ENCODE data around the gene THSD4. TPM values are rescaled to one million over a fixed set of nuclear protein-coding genes. Genes with fewer than 3 reads are reported as not detected.
A peak's percentile ranks its signal among the peaks of the same experiment; 100 is the strongest.

Gene THSD4
- total and polyA plus RNA-seq, 2 of the 4 experiments (the other 2 are of a cell fraction), result 25.5 to 31.1 TPM

DNA sequence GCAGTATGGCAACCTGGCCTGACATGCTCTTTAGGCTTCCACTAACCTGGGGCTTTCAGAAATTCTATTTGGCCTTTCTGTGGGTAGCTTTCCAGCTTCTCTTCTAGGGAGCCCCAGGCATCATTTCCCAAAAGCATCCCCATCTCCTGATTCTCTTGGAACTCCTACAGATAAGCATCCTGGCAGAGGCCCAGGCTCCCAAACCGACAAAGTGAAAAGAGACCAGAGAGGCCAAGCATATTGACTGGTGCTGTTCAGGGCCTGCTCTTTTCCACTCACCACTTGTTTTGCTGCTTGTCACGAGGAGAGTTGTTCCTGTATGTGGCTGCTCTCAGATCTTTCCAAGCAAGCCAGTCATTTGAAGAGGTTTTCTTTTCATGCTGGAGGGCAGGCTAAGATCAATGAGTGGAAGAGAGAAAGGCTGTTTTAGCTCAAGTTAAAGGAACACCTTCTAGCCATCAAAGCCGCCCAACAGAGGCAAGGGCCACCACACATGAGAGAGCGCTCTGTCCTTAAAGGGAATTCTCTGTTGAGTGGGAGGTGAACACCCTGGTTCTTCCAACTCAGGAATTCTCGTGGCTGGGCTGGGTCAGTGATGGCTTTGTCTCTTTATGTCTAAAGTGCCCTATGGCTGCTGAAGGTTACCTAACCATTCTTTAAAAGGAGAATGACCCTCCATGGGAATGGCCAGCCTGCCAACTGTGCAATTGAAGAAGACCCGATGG, 664.0 kb downstream of the THSD4 start:
- no peak overlapping the region for H4K5ac ChIP-seq (ENCODE audit: low read depth, low read length)
- no peak overlapping the region for H2AK9ac ChIP-seq (replicated peaks; ENCODE audit: low read depth, low read length, poor library complexity)
- no peak overlapping the region for H3K9ac ChIP-seq (ENCODE audit: low read depth, low read length)
- POLR2A ChIA-PET (ENCODE audit: unreplicated experiment), result no interaction called here
- H3K9me3 ChIP-seq (ENCODE audit: control insufficient read depth, insufficient read depth, low read length), result no peaks in the 10 kb centered on the region
- no peak for TF ChIP-seq ELK1 (IDR thresholded peaks at IDR 0.05; ENCODE audit: borderline replicate concordance, low read depth, low read length)
- no peak for TF ChIP-seq FOS (IDR thresholded peaks at IDR 0.05; ENCODE audit: low read depth, low read length)
- no peak for TF ChIP-seq MAZ (IDR thresholded peaks at IDR 0.05; ENCODE audit: borderline replicate concordance, low read depth, low read length)
- TF ChIP-seq SMC3 (IDR thresholded peaks at IDR 0.05; ENCODE audit: low read depth, low read length), result no peak
- TF ChIP-seq CTCF (conservative IDR thresholded peaks at IDR 0.05; ENCODE audit: low read depth, low read length), result no peak
- no peak for TF ChIP-seq RFX5 (IDR thresholded peaks at IDR 0.05; ENCODE audit: low read depth, low read length)
- no peak for TF ChIP-seq NFE2L2 (IDR thresholded peaks at IDR 0.05; ENCODE audit: low read depth, low read length)
- TF ChIP-seq CHD1 (IDR thresholded peaks at IDR 0.05; ENCODE audit: low read depth, low read length), result no peak
- TF ChIP-seq POLR2A (IDR thresholded peaks at IDR 0.05; ENCODE audit: low read depth, low read length), result no peak
- TF ChIP-seq MXI1 (IDR thresholded peaks at IDR 0.05; ENCODE audit: borderline replicate concordance, low read depth, low read length), result no peak
- no peak for TF ChIP-seq BHLHE40 (IDR thresholded peaks at IDR 0.05; ENCODE audit: low read depth, low read length)
- TF ChIP-seq MAFK (IDR thresholded peaks at IDR 0.05; ENCODE audit: low read depth, low read length), result no peak
- TF ChIP-seq CEBPB (IDR thresholded peaks at IDR 0.05; ENCODE audit: low read depth, low read length), result no peak
- TF ChIP-seq RAD21 (IDR thresholded peaks at IDR 0.05; ENCODE audit: low read length), result no peak
- no peaks in the 10 kb centered on the region for H3K79me1 ChIP-seq (ENCODE audit: low read depth in 1 of 2, low read length in 2 of 2)
- WGBS, 2 experiments (ENCODE audit: extremely low coverage in 2 of 2, insufficient read length in 1 of 2), result no CpG with 5 or more reads among the region's 6 CpGs
- H3K36me3 ChIP-seq (ENCODE audit: control insufficient read depth, insufficient read depth, low read length), result peaks cover 13% of the 10 kb centered on the region
- no peak overlapping the region for H3K4me2 ChIP-seq (ENCODE audit: low read depth, low read length)
- no peaks in the 10 kb centered on the region for H4K20me1 ChIP-seq (ENCODE audit: insufficient read depth, low read length)
- H3K4me3 ChIP-seq (ENCODE audit: insufficient read depth, low read depth, low read length), result no peak overlapping the region
- H3K18ac ChIP-seq (ENCODE audit: low read depth, low read length), result no peak overlapping the region
- in situ Hi-C loops (cut with MboI; ENCODE audit: low sequenced_read_pairs), result no loop called here
- ATAC-seq (ENCODE audit: low read depth) (no peak), DNase-seq (no peak)
- peaks cover 12% of the 10 kb centered on the region for H3K9me1 ChIP-seq (ENCODE audit: insufficient read depth, low read length)
- no peaks in the 10 kb centered on the region for H3K27me3 ChIP-seq (ENCODE audit: control insufficient read depth, insufficient read depth, low read length)
- H4K8ac ChIP-seq (ENCODE audit: low read depth in 2 of 2, low read length in 2 of 2), result no peak overlapping the region
- H2BK20ac ChIP-seq (ENCODE audit: low read depth, low read length), result 0 out of 2 replicates have a peak overlapping the region, but pooled peaks have one; percentile 6
- H3K56ac ChIP-seq (ENCODE audit: extremely low read depth, insufficient read depth, low read length), result no peak overlapping the region
- CTCF ChIA-PET, result interaction anchor here (1.2 kb wide), 1 partner anchor 27 kb away, joined by 5 read pairs; no protein-coding TSS in a partner anchor
- intact Hi-C loops (cut with micrococcal nuclease), result no loop called here
- no peak overlapping the region for H2BK5ac ChIP-seq (ENCODE audit: low read depth, low read length, poor library complexity, severe bottlenecking)
- dilution Hi-C loops (cut with HindIII; ENCODE audit: low sequenced_read_pairs, unreplicated experiment), result no loop called here
- BruUV-seq (replicated peaks), result no TSS peak
- H3K23ac ChIP-seq (ENCODE audit: low read depth, low read length), result no peak overlapping the region
- H3K4ac ChIP-seq (ENCODE audit: low read depth, low read length), result no peak overlapping the region
- H3K14ac ChIP-seq (replicated peaks; ENCODE audit: low read depth, low read length), result no peak overlapping the region
- H3K27ac ChIP-seq (ENCODE audit: insufficient read depth, low read length), result no peak overlapping the region
- H4K91ac ChIP-seq (ENCODE audit: insufficient read depth, low read depth, low read length), result no peak overlapping the region
- H3K4me1 ChIP-seq (ENCODE audit: control insufficient read depth, insufficient read depth, low read length), result peaks cover 18% of the 10 kb centered on the region
- no peak overlapping the region for H2BK15ac ChIP-seq (ENCODE audit: low read depth, low read length)
- no peak overlapping the region for H2AK5ac ChIP-seq (ENCODE audit: low read depth, low read length)
- no peak overlapping the region for H2AFZ ChIP-seq (replicated peaks; ENCODE audit: low read length, poor library complexity)
- H2BK120ac ChIP-seq (ENCODE audit: low read depth, low read length), result peak overlapping the region; percentile 0; the same call in 1 of the 2 replicates

All from IMR-90 (cell line).